Retinal pigment epithelial cell (primary cell): Measurements from ENCODE around the gene ERAL1.

Experiments used
- DNase-seq: peaks from one replicate; pipeline ENCODE4 v3.0.0-alpha.2; 2010; ENCODE audit warnings: low read depth
- H3K4me3 ChIP-seq: 2 replicates; pipeline ENCODE4 v1.5.1; 2011; ENCODE audit warnings: mild to moderate bottlenecking, low read length, control low read depth, moderate library complexity
- TF ChIP-seq, protein P1 (sequence below): conservative IDR thresholded peaks from 2 replicates; pipeline ENCODE4 v1.5.1; 2011; ENCODE audit warnings: low read depth, low read length, control low read depth, inconsistent platforms

The ERAL1 gene

GRCh38 chr17:28849281-28849680 is 5.5 kb upstream of the ERAL1 start:
- no peak for DNase-seq
- TF ChIP-seq, protein P1, sequence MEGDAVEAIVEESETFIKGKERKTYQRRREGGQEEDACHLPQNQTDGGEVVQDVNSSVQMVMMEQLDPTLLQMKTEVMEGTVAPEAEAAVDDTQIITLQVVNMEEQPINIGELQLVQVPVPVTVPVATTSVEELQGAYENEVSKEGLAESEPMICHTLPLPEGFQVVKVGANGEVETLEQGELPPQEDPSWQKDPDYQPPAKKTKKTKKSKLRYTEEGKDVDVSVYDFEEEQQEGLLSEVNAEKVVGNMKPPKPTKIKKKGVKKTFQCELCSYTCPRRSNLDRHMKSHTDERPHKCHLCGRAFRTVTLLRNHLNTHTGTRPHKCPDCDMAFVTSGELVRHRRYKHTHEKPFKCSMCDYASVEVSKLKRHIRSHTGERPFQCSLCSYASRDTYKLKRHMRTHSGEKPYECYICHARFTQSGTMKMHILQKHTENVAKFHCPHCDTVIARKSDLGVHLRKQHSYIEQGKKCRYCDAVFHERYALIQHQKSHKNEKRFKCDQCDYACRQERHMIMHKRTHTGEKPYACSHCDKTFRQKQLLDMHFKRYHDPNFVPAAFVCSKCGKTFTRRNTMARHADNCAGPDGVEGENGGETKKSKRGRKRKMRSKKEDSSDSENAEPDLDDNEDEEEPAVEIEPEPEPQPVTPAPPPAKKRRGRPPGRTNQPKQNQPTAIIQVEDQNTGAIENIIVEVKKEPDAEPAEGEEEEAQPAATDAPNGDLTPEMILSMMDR, result peak; percentile 14
- H3K4me3 ChIP-seq, result no peak overlapping the region

GRCh38 chr17:28853295-28853694 is 1.5 kb upstream of the ERAL1 start:
- no peak for DNase-seq
- TF ChIP-seq, protein P1, result no peak

GRCh38 chr17:28855336-28855679 is 492 bp downstream of the ERAL1 start:
- no peak for DNase-seq
- H3K4me3 ChIP-seq, result peak overlapping the region; percentile 90
- TF ChIP-seq, protein P1, result no peak

More at GRCh38 chr17:28853295-28853694, 1.5 kb upstream of the ERAL1 start:
- no peak overlapping the region for H3K4me3 ChIP-seq

DNA sequence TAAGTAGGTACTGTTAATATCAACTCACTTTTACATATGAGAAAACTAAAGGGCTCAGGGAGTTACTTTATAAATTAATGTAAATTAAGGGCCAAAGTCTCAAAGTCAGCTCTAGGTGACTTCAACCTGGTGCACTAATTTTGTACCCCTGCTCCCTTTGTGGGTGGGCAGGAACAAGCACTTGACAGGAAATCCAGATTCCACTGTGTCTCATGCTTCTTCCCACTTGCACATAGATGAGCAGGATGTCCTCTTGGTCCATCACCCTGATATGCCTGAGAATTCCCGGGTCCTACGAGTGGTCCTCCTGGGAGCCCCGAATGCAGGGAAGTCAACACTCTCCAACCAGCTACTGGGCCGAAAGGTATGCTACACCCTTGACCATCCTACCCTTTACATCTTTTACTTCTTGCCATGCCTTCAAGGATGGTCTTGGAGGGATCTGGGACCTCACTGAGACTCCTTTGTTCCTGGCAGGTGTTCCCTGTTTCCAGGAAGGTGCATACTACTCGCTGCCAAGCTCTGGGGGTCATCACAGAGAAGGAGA is 1.3 kb downstream of the ERAL1 start:
- no peak overlapping the region for H3K4me3 ChIP-seq
- TF ChIP-seq, protein P1, result no peak
- no peak for DNase-seq

GRCh38 chr17:28857905-28858800 is 3.3 kb downstream of the ERAL1 start:
- H3K4me3 ChIP-seq, result no peak overlapping the region
- no peak for DNase-seq
- TF ChIP-seq, protein P1, result no peak

DNA sequence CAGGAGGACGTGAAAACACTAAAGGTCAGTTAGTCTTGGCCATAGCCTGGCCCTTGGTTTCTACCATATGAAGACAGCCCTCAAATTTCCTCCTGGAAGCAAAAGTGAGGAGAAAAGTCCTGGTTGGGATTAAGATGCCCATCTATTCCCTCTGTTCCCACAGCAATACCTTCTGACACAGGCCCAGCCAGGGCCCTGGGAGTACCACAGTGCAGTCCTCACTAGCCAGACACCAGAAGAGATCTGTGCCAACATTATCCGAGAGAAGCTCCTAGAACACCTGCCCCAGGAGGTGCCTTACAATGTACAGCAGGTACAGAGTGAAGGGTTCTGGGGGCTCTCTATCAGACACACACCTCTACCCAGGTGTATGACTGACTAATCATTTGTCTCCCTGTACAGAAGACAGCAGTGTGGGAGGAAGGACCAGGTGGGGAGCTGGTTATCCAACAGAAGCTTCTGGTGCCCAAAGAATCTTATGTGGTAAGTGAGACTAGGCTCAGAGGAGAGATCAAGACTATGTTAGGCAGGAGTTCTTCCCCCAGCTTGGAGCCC is 4.1 kb downstream of the ERAL1 start:
- no peak overlapping the region for H3K4me3 ChIP-seq
- TF ChIP-seq, protein P1, result no peak
- DNase-seq, result no peak

DNA sequence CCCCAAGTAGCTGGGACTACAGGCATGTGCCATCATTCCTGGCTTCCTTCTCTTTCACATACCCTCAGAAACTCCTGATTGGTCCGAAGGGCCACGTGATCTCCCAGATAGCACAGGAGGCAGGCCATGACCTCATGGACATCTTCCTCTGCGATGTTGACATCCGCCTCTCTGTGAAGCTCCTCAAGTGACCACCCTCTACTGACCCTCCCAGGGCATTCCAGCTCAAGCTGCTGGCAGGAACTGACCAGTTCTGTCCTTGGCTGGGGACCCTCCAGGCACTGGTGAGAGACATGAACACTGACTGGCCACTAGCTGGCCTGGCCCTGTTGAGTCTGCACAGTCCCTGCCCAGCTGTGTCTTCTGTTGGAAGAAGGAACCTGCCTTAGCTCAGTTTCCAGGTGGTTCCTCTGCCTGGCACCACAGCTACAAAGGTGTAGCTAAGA is 5.6 kb downstream of the ERAL1 start:
- DNase-seq, result no peak
- H3K4me3 ChIP-seq, result no peak overlapping the region
- TF ChIP-seq, protein P1, result no peak
